Neural cell (in vitro differentiated cells): ENCODE measurements around the gene CTTN. TPM values are rescaled to one million over a fixed set of nuclear protein-coding genes. Genes with fewer than 3 reads are reported as not detected.

Experiments used
- H2AFZ ChIP-seq: fragments of 200-600, 300-800 bp; sonication (generic), shearing (Covaris generic); 2 replicates; pipeline ENCODE4 v1.6.0; 2014; ENCODE audit warnings: low read depth, mild to moderate bottlenecking, antibody characterized with exemption, low read length, moderate library complexity
- H3F3A ChIP-seq: fragments of 200-600 bp; shearing (Covaris generic); 2 replicates; pipeline ENCODE4 v1.6.1; 2016; ENCODE audit warnings: mild to moderate bottlenecking, moderate library complexity, mixed read lengths, antibody characterized with exemption, low read length; ENCODE audit not compliant: insufficient read depth, poor library complexity, severe bottlenecking
- H3K27ac ChIP-seq: fragments of 200-600, 300-800 bp; sonication (generic), shearing (Covaris generic); 2 replicates; pipeline ENCODE4 v1.5.1; 2014; ENCODE audit warnings: mild to moderate bottlenecking, low read length, moderate library complexity
- H3K27me3 ChIP-seq: fragments of 300-800, 200-600 bp; sonication (generic), shearing (Covaris generic); 2 replicates; pipeline ENCODE4 v1.6.0; 2014; ENCODE audit warnings: mild to moderate bottlenecking, low read depth, low read length, moderate library complexity; ENCODE audit not compliant: insufficient read depth
- H3K36me3 ChIP-seq: fragments of 300-800, 200-600 bp; sonication (generic), shearing (Covaris generic); 2 replicates; pipeline ENCODE4 v1.5.1; 2014; ENCODE audit warnings: mild to moderate bottlenecking, antibody characterized with exemption, low read length, moderate library complexity; ENCODE audit not compliant: insufficient read depth
- H3K4me2 ChIP-seq: fragments of 300-800, 200-600 bp; sonication (generic), shearing (Covaris generic); 2 replicates; pipeline ENCODE4 v1.6.0; 2014; ENCODE audit warnings: mild to moderate bottlenecking, low read length
- H3K4me3 ChIP-seq: fragments of 300-800, 200-600 bp; sonication (generic), shearing (Covaris generic); 2 replicates; pipeline ENCODE4 v1.5.1; 2014; ENCODE audit warnings: mild to moderate bottlenecking, low read length, moderate library complexity
- H3K79me2 ChIP-seq: fragments of 200-600 bp; shearing (Covaris generic); replicated peaks from 2 replicates; pipeline ENCODE4 v1.6.0; 2014; ENCODE audit warnings: mild to moderate bottlenecking, low read length, moderate library complexity; ENCODE audit not compliant: insufficient read depth
- H3K9ac ChIP-seq: fragments of 300-800, 200-600 bp; sonication (generic), shearing (Covaris generic); 2 replicates; pipeline ENCODE4 v1.6.1; 2016; ENCODE audit warnings: mild to moderate bottlenecking, low read length, mixed read lengths
- H3K9me2 ChIP-seq: fragments of 200-600 bp; shearing (Covaris generic); 2 replicates; pipeline ENCODE4 v1.6.1; 2016; ENCODE audit warnings: mild to moderate bottlenecking, low read length, mixed read lengths; ENCODE audit not compliant: insufficient read depth
- H3K9me3 ChIP-seq: fragments of 200-600, 300-800 bp; sonication (generic), shearing (Covaris generic); 2 replicates; pipeline ENCODE4 v1.6.1; 2016; ENCODE audit warnings: mild to moderate bottlenecking, mixed run types, low read length, moderate library complexity, mixed read lengths
- H4K20me1 ChIP-seq: fragments of 200-600 bp; shearing (Covaris generic); 2 replicates; pipeline ENCODE4 v1.6.1; 2016; ENCODE audit warnings: mild to moderate bottlenecking, mixed run types; ENCODE audit not compliant: insufficient read depth
- CTCF ChIP-seq: fragments of 450-650 bp; IDR thresholded peaks from 2 replicates; pipeline ENCODE4 v1.5.1; 2014; ENCODE audit warnings: antibody characterized with exemption, mild to moderate bottlenecking, moderate library complexity; ENCODE audit not compliant: poor library complexity, severe bottlenecking
- EP300 ChIP-seq: fragments of 450-650 bp; conservative IDR thresholded peaks from 2 replicates; pipeline ENCODE4 v1.6.1; 2014; ENCODE audit warnings: antibody characterized with exemption, mild to moderate bottlenecking, moderate library complexity; ENCODE audit not compliant: poor library complexity, severe bottlenecking
- EZH2 ChIP-seq: fragments of 200-600, 300-800 bp; shearing (Covaris generic), sonication (generic); IDR thresholded peaks from 2 replicates; pipeline ENCODE4 v1.6.1; 2014; ENCODE audit warnings: antibody characterized with exemption, low read length, borderline replicate concordance, mild to moderate bottlenecking; ENCODE audit not compliant: insufficient read depth, poor library complexity, severe bottlenecking
- MXI1 ChIP-seq: fragments of 450-650 bp; conservative IDR thresholded peaks from 2 replicates; pipeline ENCODE4 v1.6.1; 2014; ENCODE audit warnings: antibody characterized with exemption, mild to moderate bottlenecking; ENCODE audit not compliant: poor library complexity, severe bottlenecking
- POLR2AphosphoS5 ChIP-seq: IDR thresholded peaks from 2 replicates; pipeline ENCODE4 v1.6.1; 2012
- RAD21 ChIP-seq: fragments of 450-650 bp; conservative IDR thresholded peaks from 2 replicates; pipeline ENCODE4 v1.6.1; 2014; ENCODE audit warnings: antibody characterized with exemption, mild to moderate bottlenecking, moderate library complexity
- REST ChIP-seq: IDR thresholded peaks from 2 replicates; pipeline ENCODE4 v1.6.1; 2012; ENCODE audit warnings: borderline replicate concordance
- SMC3 ChIP-seq: fragments of 450-650 bp; conservative IDR thresholded peaks from 2 replicates; pipeline ENCODE4 v1.6.1; 2014; ENCODE audit warnings: antibody characterized with exemption, mild to moderate bottlenecking, moderate library complexity; ENCODE audit not compliant: poor library complexity
- TAF1 ChIP-seq: IDR thresholded peaks from 2 replicates; pipeline ENCODE4 v1.6.1; 2012; ENCODE audit warnings: low read depth
- polyA plus RNA-seq: library from polyadenylated mRNA; depleted of rRNA; stranded (reverse); fragments of >200 nt; gene quantifications from 2 replicates; pipeline ENCODE4 v1.2.3, GENCODE V29; 2014

The CTTN gene
- polyA plus RNA-seq, 1 donor from 2014 or later: 220 TPM

GRCh38 chr11:70460964-70461363 lies 62.6 kb downstream of the CTTN start:
- H3K9me3 ChIP-seq: no peaks in the 10 kb centered on the region
- no peaks in the 10 kb centered on the region for H3K36me3 ChIP-seq
- H2AFZ ChIP-seq: no peak overlapping the region
- TF ChIP-seq CTCF: no peak
- no peak for TF ChIP-seq SMC3
- no peak for TF ChIP-seq REST
- TF ChIP-seq MXI1: no peak
- no peak for TF ChIP-seq EP300
- no peak for TF ChIP-seq POLR2AphosphoS5
- TF ChIP-seq EZH2: no peak
- TF ChIP-seq TAF1: no peak
- no peak for TF ChIP-seq RAD21
- no peak overlapping the region for H3K27ac ChIP-seq
- no peak overlapping the region for H3K4me2 ChIP-seq
- H3K9ac ChIP-seq: no peak overlapping the region
- no peaks in the 10 kb centered on the region for H4K20me1 ChIP-seq
- no peaks in the 10 kb centered on the region for H3K27me3 ChIP-seq
- no peak overlapping the region for H3K4me3 ChIP-seq
- H3K79me2 ChIP-seq: no peaks in the 10 kb centered on the region
- H3F3A ChIP-seq: no peaks in the 10 kb centered on the region
- H3K9me2 ChIP-seq: no peaks in the 10 kb centered on the region

- Histone ChIP-seq H3K4me2 (no peak overlapping the region), H3K9me2 (no peaks in the 10 kb centered on the region), H4K20me1 (no peaks in the 10 kb centered on the region), H3K79me2 (no peaks in the 10 kb centered on the region), H3K36me3 (no peaks in the 10 kb centered on the region), H3K27ac (no peak overlapping the region), H3K4me3 (no peak overlapping the region), H3K9ac (no peak overlapping the region), H3K9me3 (no peaks in the 10 kb centered on the region), H3F3A (no peaks in the 10 kb centered on the region), H3K27me3 (no peaks in the 10 kb centered on the region), H2AFZ (no peak overlapping the region)
- no peak for TF ChIP-seq TAF1
- TF ChIP-seq SMC3: no peak
- TF ChIP-seq EP300: no peak
- no peak for TF ChIP-seq RAD21
- TF ChIP-seq EZH2: no peak
- TF ChIP-seq REST: no peak
- TF ChIP-seq CTCF: no peak
- TF ChIP-seq MXI1: no peak
- no peak for TF ChIP-seq POLR2AphosphoS5
These were observed 64.6 kb downstream of the CTTN start for GRCh38 chr11:70462818-70463477.
